ENCODE data around the gene HIF1A.

The HIF1A gene

DNA sequence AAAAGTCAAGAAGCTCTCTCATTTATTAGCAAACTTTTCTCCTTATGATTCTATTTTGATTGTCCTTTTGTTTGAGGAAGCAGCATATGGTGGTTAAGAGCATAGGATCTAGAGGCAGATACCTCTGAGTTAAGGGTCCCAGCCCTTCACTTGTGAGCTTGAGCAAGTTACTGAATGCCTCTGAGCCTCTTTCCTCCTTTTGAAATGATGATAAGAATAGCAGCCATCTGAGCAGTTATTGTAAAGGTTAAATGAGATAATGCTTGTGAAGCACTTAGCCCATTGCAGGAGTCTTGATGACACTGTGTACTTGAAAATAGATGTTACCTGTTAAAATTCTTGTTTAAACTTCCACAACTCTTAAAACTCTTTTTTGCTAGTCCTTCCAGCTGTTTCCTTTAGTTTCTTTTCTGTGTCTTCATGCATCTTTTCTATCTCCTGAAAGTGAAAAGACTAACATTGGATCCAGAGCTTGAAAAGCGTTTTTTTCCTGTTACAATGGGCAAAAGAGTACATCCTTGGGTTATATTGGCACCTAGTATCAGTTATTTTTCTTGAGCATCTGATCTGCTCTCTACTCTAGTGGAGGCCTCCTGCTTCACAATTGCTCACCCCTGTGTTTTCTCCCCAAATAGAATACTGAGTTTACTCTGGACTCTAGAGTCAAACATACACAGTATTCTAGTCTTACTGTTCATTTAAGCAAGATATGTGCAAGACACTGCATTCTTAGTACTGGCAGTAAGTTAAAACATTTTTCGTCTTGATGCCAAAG is 3.1 kb downstream of the HIF1A start:
- H3K4me3 ChIP-seq, result peak overlapping the region; percentile 84
- no peak for DNase-seq (ENCODE audit: low spot score)
- peak overlapping the region in 1 of 2 donors; percentile 98 for H3K27ac ChIP-seq
- TF ChIP-seq, protein P1, sequence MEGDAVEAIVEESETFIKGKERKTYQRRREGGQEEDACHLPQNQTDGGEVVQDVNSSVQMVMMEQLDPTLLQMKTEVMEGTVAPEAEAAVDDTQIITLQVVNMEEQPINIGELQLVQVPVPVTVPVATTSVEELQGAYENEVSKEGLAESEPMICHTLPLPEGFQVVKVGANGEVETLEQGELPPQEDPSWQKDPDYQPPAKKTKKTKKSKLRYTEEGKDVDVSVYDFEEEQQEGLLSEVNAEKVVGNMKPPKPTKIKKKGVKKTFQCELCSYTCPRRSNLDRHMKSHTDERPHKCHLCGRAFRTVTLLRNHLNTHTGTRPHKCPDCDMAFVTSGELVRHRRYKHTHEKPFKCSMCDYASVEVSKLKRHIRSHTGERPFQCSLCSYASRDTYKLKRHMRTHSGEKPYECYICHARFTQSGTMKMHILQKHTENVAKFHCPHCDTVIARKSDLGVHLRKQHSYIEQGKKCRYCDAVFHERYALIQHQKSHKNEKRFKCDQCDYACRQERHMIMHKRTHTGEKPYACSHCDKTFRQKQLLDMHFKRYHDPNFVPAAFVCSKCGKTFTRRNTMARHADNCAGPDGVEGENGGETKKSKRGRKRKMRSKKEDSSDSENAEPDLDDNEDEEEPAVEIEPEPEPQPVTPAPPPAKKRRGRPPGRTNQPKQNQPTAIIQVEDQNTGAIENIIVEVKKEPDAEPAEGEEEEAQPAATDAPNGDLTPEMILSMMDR (IDR thresholded peaks at IDR 0.05), result no peak

DNA sequence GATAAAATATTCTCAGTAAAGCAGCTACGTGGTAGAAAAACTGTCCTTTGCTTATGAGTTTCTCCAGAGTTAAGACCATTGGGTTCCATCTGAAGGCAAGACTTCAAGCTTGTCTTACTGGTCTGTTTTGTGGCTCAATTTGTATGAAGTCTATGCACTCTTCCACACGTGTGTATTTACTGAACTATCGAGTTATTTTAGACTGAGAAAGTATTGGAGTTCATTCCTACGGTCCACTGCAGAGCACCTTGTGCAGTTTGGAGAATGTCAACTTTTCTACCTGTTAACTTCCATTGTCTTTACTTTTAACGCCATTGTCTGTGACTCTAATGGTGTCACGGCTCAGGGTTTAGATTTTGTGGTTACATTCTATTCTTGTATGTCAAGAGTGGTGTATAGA is 3.7 kb downstream of the HIF1A start:
- DNase-seq (ENCODE audit: low spot score), result no peak
- TF ChIP-seq, protein P1 (IDR thresholded peaks at IDR 0.05), result no peak
- H3K27ac ChIP-seq, result no peak overlapping the region
- peak overlapping the region; percentile 84 for H3K4me3 ChIP-seq

DNA sequence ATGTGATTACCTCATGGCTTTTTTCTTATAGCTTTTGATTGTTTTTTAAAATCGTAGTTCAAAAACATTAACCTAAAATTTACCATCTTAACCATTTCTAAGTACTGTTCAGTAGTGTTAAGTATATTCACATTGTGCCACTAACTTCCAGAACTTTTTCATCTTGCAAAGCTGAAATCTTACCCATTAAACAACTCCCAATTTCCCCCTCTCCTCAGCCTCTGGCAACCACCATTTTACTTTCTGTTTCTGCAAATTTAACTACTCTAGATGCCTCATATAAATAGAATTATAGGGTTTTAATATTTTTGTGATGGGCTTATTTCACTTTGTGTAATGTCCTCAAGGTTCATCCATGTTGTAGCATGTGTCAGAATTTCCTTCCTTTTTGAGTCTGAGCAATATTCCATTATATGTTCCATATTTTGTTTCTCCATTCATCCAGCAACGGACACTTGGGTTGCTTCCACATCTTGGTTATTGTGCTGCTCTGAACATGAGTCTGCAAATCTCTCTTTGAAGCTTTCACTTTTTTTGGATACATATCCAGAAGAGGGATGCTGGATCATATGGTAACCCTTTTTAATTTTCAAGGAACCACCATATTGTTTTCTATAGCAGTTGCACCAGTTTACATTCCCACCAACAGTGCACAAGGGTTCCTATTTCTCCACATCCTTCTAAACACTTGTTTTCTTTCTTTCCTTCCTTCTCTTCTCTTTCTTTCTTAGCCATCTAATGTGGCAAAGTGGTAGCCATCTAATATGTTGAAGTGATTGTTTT is 5.0 kb downstream of the HIF1A start:
- DNase-seq (ENCODE audit: low spot score), result no peak
- Histone ChIP-seq H3K4me3 (no peak overlapping the region), H3K27ac (no peak overlapping the region)
- TF ChIP-seq, protein P1 (IDR thresholded peaks at IDR 0.05), result no peak

DNA sequence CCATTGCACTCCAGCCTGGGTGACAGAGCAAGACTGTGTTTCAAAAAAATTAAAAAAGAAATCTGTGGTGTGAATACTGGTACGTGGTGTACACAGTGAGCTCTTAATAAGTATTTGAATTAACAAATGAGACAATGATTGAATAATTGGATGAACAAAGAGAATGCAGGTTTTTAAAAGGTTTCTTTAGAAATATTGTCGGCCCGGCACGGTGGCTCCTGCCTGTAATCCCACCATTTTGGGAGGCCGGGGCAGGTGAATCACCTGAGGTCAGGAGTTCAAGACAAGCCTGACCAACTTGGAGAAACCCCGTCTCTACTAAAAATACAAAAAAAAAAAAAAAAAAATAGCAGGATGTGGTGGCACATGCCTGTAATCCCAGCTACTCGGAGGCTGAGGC is 6.6 kb downstream of the HIF1A start:
- Histone ChIP-seq H3K27ac (no peak overlapping the region), H3K4me3 (no peak overlapping the region)
- TF ChIP-seq, protein P1 (IDR thresholded peaks at IDR 0.05), result no peak
- DNase-seq (ENCODE audit: low spot score), result no peak

DNA sequence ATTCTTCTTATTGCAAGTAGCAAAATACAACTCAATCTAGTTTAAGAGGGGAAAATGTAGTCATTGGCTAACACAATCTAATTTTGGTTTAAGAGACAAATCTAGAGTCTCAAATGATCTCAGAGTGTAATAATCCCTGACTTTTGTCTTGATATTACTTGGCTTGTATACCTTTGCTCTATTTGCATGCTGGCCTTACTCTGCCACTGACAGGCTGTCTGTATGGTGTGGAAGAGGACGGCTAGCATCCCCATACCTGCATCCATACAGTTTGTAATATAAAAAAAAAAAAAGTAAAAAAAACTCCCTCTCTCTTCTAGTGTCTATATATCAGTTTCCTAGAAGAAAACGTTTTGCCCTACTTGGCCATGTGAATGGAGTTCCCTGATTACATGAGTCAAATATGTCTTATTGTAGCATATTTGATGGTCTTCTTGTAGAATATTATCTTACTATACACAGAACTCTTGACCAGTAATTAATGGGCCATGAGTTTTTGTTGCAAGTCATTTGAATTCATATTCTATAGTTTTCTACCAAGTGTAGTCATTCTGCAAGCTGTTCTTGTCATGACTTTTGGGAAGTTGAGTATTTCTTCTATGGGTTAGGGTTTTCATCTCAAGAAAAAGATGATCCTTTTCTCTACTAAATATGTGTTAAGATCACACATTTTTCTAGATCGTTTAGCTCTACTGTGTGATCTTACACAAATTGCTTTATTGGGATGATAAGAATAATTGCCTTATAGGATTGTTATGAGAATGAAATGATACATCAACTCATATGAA is 8.2 kb downstream of the HIF1A start:
- Histone ChIP-seq H3K4me3 (no peak overlapping the region), H3K27ac (no peak overlapping the region)
- TF ChIP-seq, protein P1 (IDR thresholded peaks at IDR 0.05), result no peak
- no peak for DNase-seq (ENCODE audit: low spot score)

DNA sequence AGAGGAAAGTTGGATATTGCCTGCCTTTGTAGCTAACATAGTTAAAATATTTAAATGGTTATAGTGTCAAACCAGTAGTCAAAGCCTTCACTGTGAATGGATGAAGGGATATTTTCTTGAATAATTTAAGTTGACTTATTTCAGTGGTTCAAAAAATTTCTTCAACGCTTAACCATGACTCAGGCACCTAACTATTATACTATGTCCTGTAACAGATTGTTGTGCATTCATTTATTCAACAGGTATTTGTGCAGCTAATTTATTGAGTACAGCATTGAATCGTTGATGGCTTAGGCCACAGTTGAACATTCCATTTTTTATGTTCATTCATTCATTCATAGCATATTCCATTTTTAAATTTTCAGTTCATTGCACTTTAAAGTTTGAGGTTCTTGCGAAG is 9.2 kb downstream of the HIF1A start:
- no peak overlapping the region for H3K27ac ChIP-seq
- H3K4me3 ChIP-seq, result no peak overlapping the region
- no peak for DNase-seq (ENCODE audit: low spot score)
- TF ChIP-seq, protein P1 (IDR thresholded peaks at IDR 0.05), result no peak
